NOMO-1 (cell line): ENCODE data around the gene RTL5.

Experiments
- DNase-seq, 2 experiments: peaks; one replicate each; lab custom pipeline; 2025; ENCODE audit not compliant: unreplicated experiment in 2 of 2; lab: John Stamatoyannopoulos, UW

The RTL5 gene

DNA sequence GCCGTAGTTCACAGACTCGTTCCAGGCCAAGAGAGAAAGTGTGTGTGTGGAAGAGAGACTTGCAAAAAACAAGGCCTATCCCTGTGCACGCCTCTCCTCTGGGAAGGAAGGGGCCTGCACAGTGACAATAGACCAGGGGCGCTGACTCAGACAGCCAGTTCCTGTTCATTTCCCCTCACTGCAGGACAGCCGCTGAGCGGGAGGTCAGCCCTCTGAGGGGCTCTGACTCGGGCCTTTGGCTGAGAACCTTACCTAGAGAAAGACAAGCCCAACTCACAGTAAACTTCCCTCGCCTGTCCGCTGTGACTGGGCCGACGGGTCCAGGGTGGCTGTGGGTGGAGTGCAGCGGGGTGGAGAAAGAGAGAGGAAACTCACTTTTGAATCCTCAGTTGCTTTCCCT, 52.1 kb downstream of the RTL5 start:
- DNase-seq, result no peak

DNA sequence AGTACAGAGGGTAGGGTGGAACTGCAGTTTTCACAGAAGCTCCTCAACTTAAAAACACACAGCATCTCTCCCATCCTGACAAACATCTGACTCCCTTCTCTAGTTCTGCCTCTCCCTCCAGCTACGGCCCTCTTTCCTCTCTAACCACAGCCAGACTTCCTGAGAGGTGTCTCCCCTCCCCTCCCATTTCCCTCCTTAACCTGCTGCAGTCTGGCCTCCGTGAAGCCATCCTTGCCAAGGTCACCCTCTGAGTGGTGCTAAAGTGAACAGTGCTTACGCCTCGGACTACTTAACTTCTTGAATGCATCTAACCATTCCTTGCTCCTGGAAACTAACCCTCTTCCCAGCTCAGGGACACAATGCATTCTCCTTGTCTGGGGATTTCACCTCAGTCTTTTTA, 53.3 kb downstream of the RTL5 start:
- no peak for DNase-seq
